ENCODE measurements around the gene MAP1LC3A.
"Not testable (repeated sequence)": the region's sequence is repeated elsewhere in the genome, so short reads cannot be mapped to it uniquely, and the experiment has no call there.

The MAP1LC3A gene

GRCh38 chr20:34558320-34559218 lies at the start of gene MAP1LC3A:
Gene MAP1LC3A, plus strand, starts transcription at chr20:34558718. Its CDS starts 151 bp downstream, at chr20:34558869.
- no peak for DNase-seq

- DNase-seq, result no peak
Observed at GRCh38 chr20:34510575-34510974, 47.9 kb upstream of the MAP1LC3A start.

GRCh38 chr20:34511891-34512265 lies 46.6 kb upstream of the MAP1LC3A start:
- no peak for DNase-seq

GRCh38 chr20:34512266-34512954 lies 46.1 kb upstream of the MAP1LC3A start:
- DNase-seq, result no peak

- DNase-seq, result no peak
Observed at GRCh38 chr20:34512955-34513419, 45.5 kb upstream of the MAP1LC3A start.

- not testable (repeated sequence) for DNase-seq
Observed at GRCh38 chr20:34514034-34514433, 44.5 kb upstream of the MAP1LC3A start.

GRCh38 chr20:34514897-34515483 lies 43.5 kb upstream of the MAP1LC3A start:
- DNase-seq, result no peak

- DNase-seq, result peak; percentile 41
Observed at GRCh38 chr20:34515484-34516246, 42.9 kb upstream of the MAP1LC3A start.

- DNase-seq, result peak; percentile 84
Observed at GRCh38 chr20:34516247-34517113, 42.0 kb upstream of the MAP1LC3A start, which contains the start of gene DYNLRB1. Gene DYNLRB1, plus strand, starts transcription at chr20:34516422. Its CDS starts 37 bp downstream, at chr20:34516459.

- no peak for DNase-seq
Observed at GRCh38 chr20:34517114-34517505, 41.4 kb upstream of the MAP1LC3A start.

- not testable (repeated sequence) for DNase-seq
Observed at GRCh38 chr20:34518863-34519262, 39.7 kb upstream of the MAP1LC3A start.

- not testable (repeated sequence) for DNase-seq
Observed at GRCh38 chr20:34519841-34520240, 38.7 kb upstream of the MAP1LC3A start.

GRCh38 chr20:34522969-34523871 lies 35.3 kb upstream of the MAP1LC3A start:
- DNase-seq, result peak; percentile 35

- no peak for DNase-seq
Observed at GRCh38 chr20:34524426-34524825, 34.1 kb upstream of the MAP1LC3A start.

GRCh38 chr20:34525342-34525708 lies 33.2 kb upstream of the MAP1LC3A start:
- no peak for DNase-seq

- DNase-seq, result no peak
Observed at GRCh38 chr20:34525709-34526416, 32.7 kb upstream of the MAP1LC3A start.

GRCh38 chr20:34526466-34526865 lies 32.1 kb upstream of the MAP1LC3A start:
- no peak for DNase-seq

- no peak for DNase-seq
Observed at GRCh38 chr20:34527016-34527415, 31.5 kb upstream of the MAP1LC3A start.

- DNase-seq, result no peak
Observed at GRCh38 chr20:34528921-34529297, 29.6 kb upstream of the MAP1LC3A start.

GRCh38 chr20:34529742-34530141 lies 28.8 kb upstream of the MAP1LC3A start:
- no peak for DNase-seq
